Stimulated activated CD4-positive, alpha-beta T cell treated with anti-CD3 and anti-CD28 coated beads, TNF-alpha, amount 100 ng/mL, for 24 hours (primary cell): ENCODE measurements around the gene ADA.

ENCODE experiments used
- DNase-seq, 3 experiments: peaks; one replicate each; pipeline ENCODE4 v3.0.0-alpha.2; 2020; ENCODE audit warnings: low read depth in 3 of 3

The ADA gene

DNA sequence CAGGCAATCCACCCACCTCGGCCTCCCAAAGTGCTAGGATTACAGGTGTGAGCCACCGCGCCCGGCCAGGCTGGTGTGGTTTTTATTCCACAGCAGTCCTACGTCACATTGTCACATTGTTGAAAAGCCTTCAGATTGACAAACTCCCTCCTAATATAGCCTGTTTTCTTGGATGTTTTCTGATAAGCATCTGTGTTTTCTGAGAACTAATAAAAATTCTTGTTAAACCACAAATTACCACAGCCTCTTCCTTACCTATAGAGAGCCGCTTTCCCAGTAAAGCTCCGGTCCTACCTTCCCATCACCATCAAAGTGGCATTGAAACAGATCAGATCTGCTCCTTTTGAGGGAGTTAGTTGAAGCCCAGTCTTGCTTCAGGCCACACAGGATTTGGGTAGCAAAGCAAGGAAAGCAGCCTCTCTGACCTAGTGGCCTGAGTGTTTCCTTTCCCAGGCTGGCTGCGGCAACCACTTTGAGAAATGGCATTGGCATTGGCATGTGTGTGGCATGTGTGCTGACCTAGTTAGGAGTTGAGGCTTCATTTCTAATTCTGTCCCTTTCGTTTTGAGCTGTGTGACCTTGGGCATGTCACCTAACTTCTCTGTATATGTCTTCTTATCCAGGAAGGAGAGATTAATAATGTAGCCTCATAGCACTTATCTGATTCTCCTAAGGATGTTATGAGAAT lies 70.8 kb downstream of the ADA start:
- DNase-seq, result no peak

DNA sequence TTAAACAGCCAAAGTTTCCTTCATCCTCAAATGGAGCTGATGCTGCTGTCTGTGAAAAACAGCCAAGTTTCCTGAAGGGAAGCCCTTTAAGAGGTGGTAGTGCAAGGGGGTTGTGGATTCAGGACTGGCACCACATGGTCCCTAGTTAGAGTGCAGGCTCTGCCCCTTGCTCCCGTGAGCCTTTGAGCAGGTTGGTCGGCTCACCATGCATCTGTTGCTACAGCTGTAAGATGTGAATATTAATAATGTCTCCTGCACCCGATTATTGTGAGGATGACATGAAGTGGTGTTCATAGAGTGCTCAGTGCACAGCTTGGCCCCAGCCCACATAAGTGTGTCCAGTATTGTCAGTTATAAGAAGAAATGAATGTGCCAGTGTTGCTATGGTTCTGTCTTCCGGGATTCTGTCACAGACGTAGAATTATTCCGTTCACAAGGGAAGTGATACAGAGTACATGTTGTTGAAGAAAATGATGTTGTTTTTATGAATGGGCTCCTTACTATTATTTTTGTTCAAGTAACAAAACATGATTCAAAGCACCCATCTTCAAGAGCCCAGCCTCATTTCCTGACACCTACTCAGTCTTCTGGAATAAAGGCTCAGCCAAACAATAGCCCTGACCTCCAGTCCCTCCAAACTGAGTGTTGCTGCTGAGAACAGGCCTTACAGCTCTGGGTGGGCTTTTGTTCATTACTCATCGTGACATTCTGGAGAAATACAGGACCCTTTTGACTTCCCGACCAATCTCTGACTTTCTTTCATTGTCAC lies 72.0 kb downstream of the ADA start:
- DNase-seq, result no peak

DNA sequence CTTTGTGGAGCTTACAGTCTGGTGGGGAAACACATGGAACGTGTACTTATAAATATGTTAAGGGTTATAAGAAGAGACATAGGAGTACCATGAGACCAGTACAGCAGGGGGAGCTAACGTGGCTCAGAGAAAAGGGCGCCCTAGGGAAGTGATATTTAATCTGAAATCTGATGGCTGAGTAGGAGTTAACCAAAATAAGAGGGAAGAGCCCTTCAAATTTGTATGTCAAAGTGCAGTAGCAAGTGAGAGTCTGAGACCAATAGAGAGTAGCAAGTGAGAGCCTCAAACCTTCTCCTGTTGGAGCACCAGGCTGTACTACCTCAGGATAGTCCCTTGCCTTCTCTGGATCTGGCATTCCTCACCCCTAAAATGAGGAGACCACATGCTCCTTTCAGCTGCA lies 75.2 kb downstream of the ADA start:
- no peak for DNase-seq

DNA sequence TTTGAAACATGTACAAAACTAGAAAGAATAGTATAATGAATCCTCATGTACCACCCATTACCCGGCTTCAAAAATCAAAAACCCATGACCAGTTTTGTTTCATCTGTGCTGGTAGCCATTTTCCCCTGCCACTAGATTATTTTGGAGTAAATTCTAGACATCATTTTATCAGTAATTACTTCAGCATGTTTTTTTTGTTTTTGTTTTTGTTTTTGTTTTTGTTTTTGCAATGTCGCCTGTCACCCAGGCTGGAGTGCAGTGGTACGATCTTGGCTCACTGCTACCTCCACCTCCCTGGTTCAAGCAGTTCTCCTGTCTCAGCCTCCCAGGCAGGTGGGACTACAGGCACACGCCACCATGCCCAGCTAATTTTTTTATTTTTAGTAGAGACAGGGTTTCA lies 77.1 kb downstream of the ADA start:
- no peak for DNase-seq

DNA sequence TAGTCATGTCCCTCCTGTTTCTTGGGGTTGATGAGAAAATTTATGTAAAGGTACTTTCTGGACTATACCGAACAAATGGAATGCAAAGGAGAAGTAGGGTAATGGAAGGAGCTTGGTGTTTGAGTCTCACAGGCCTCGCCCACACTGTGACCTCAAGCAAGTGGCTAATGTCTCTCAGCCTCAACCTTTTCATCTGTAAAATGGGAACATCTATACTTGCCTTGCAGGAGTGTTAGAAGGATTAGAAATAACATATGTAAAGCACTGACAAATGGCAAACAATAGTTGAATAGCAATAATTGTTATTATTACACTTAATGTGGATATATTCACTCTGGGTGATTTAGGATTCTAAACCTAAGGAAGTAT lies 78.0 kb downstream of the ADA start:
- no peak for DNase-seq

DNA sequence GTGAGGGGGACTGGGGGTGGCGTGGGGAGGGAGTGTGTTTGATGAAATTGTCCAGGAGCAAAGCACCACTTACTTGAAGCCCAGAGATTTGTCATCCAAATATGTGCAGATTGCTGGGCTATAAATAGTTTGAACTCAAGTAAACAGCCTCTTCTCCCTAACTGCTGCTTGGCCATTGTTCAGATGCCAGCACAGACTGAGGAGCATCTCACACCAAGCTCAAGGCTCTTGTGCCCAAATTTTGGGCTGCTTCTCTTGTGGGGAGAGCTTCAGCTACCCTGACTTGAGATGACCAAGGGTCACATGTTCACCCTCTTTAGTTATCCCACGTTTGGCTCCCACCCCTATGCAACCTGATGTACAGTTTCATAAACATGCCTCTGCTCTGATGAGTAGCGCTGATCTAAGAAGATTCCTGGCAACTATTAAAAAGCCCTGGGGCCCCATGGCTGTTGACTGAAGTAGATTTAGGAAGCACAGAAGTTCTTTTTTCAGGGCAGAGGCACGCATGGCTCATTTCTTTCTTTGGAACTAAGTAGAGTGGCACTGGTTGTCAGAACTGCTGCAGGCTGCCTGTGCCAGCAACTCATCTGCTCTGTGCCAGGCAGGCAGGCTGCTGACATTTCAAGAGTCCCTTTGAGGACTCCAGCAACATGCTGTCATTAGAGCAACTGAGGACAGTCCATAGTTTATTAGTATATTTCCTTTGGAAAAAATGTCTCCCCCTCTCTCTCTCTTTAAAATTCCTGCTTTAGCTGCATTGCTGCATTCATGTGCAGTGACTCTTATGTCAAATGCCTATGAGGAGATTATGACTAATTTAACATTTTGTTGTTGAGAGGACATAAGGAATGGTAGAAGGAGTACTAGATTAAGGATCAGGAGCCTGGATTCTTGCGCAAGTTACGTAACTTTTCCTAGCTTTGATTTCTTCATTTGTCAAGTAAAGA lies 78.7 kb downstream of the ADA start:
- no peak for DNase-seq

DNA sequence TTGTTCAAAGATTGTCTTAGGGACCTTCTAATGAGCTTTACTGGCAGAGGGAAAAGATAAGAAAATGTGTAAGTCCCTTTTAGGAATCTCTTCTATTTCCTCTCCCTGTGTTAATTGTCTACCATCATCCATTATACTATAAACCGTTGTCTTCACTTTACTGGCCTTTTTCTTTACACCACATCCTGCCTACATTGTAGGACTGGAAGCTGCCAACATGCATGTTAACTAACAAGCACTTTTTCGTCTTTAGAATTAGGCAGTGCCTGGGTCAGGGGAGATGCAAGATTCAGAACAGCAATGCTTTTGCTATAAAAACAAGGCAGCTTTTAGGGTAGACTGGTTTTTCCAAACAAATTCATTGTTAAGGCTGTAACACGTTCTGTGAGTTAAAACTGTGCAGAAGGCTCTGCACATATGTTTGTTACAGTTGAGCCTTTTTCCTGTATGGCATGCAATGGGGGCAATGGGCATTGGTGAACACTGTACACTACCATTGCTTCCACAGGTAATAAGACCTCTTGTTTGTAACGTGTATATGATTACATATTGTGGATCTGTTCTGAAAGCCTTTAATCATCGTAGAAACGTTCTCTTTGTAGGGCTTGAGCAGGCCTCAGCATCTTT lies 80.0 kb downstream of the ADA start:
- no peak for DNase-seq

DNA sequence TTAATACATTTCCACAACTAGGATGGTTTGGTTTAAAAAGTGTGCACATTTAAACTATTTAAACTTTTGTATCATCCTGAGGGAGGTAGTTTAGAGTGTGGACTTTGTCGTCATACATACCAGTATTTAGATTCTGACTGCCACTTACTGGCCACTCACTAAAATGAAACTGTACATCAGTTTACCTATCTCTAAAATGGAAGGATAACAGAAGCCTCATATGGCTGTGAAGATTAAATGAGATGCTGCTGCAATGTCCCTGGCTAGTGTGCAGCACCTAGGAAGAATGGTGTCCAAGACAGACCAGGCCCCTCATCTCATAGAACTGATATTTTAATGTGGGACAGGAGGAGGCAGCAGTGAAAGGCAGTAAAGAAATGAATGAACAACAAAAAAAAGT lies 81.1 kb downstream of the ADA start:
- no peak for DNase-seq
